Stimulated activated CD4-positive, alpha-beta T cell treated with anti-CD3 and anti-CD28 coated beads, Interleukin-12 subunit alpha, Interleukin-12 subunit beta, amount 100 ng/mL, for 48 hours (primary cell): ENCODE measurements around the gene L3MBTL4.

Experiments used
- DNase-seq, 3 donors: peaks; one replicate each; pipeline ENCODE4 v3.0.0-alpha.2; 2020; ENCODE audit warnings: low read depth in 2 of 3, low spot score in 1 of 3

The L3MBTL4 gene

GRCh38 chr18:5967007-5967406, 447.7 kb downstream of the L3MBTL4 start:
- DNase-seq: no peak

- DNase-seq: no peak
Observed at GRCh38 chr18:5966514-5966913, 448.2 kb downstream of the L3MBTL4 start.

- DNase-seq: no peak
Observed at GRCh38 chr18:5964996-5965395, 449.7 kb downstream of the L3MBTL4 start.

- no peak for DNase-seq
Observed at GRCh38 chr18:5964596-5964995, 450.1 kb downstream of the L3MBTL4 start.

- no peak for DNase-seq
Observed at GRCh38 chr18:5964108-5964507, 450.6 kb downstream of the L3MBTL4 start.

GRCh38 chr18:5963267-5963666, 451.4 kb downstream of the L3MBTL4 start:
- no peak for DNase-seq

GRCh38 chr18:5962362-5962761, 452.3 kb downstream of the L3MBTL4 start:
- no peak for DNase-seq

- no peak for DNase-seq
Observed at GRCh38 chr18:5961828-5962150, 452.9 kb downstream of the L3MBTL4 start.

GRCh38 chr18:5961097-5961827, 453.4 kb downstream of the L3MBTL4 start:
- DNase-seq: no peak

- no peak for DNase-seq
Observed at GRCh38 chr18:5958822-5959221, 455.9 kb downstream of the L3MBTL4 start.

- no peak for DNase-seq
Observed at GRCh38 chr18:5955861-5956260, 458.9 kb downstream of the L3MBTL4 start.

- no peak for DNase-seq
Observed at GRCh38 chr18:5951515-5952091, 463.1 kb downstream of the L3MBTL4 start.

- DNase-seq: no peak
Observed at GRCh38 chr18:5948781-5949180, 465.9 kb downstream of the L3MBTL4 start.

- no peak for DNase-seq
Observed at GRCh38 chr18:5948237-5948636, 466.5 kb downstream of the L3MBTL4 start.

GRCh38 chr18:5944448-5944847, 470.3 kb downstream of the L3MBTL4 start:
- DNase-seq: no peak

- no peak for DNase-seq
Observed at GRCh38 chr18:5943514-5943913, 471.2 kb downstream of the L3MBTL4 start.

GRCh38 chr18:5942591-5942990, 472.1 kb downstream of the L3MBTL4 start:
- no peak for DNase-seq

- DNase-seq: no peak
Observed at GRCh38 chr18:5941890-5942289, 472.8 kb downstream of the L3MBTL4 start.

GRCh38 chr18:5939801-5940667, 474.7 kb downstream of the L3MBTL4 start:
- no peak for DNase-seq

GRCh38 chr18:5937795-5938194, 476.9 kb downstream of the L3MBTL4 start:
- no peak for DNase-seq

GRCh38 chr18:5937121-5937520, 477.6 kb downstream of the L3MBTL4 start:
- DNase-seq: no peak

- no peak for DNase-seq
Observed at GRCh38 chr18:5930789-5931188, 483.9 kb downstream of the L3MBTL4 start.
